ENCODE measurements around the gene ADORA2A.

GRCh38 chr22:24420072-24420976 lies 7.1 kb upstream of the ADORA2A start:
- TF ChIP-seq FOXM1 (IDR thresholded peaks at IDR 0.05; ENCODE audit: borderline replicate concordance) (no peak), NFRKB (IDR thresholded peaks at IDR 0.05) (no peak), PKNOX1 (IDR thresholded peaks at IDR 0.05) (no peak), SP1 (IDR thresholded peaks at IDR 0.05) (no peak), TARDBP (IDR thresholded peaks at IDR 0.05) (no peak), BHLHE40 (IDR thresholded peaks at IDR 0.05; ENCODE audit: borderline replicate concordance) (no peak), ELF4 (IDR thresholded peaks at IDR 0.05) (no peak), FOXA1 (IDR thresholded peaks at IDR 0.05) (no peak), ZNF384 (IDR thresholded peaks at IDR 0.05) (no peak), SUZ12 (IDR thresholded peaks at IDR 0.05) (no peak), CTBP1 (IDR thresholded peaks at IDR 0.05; ENCODE audit: borderline replicate concordance) (no peak)
